ENCODE results near the gene S100PBP. TPM values are rescaled to one million over a fixed set of nuclear protein-coding genes. Genes with fewer than 3 reads are reported as not detected.

S100PBP gene
- total RNA-seq, 1 experiment from 2014 or later: 50.1 TPM

- Histone ChIP-seq H3K79me2 (ENCODE audit: insufficient read depth, low read length) (no peaks in the 10 kb centered on the region), H3K4me1 (ENCODE audit: insufficient read depth, low read length) (no peaks in the 10 kb centered on the region), H3K9me3 (ENCODE audit: control insufficient read depth, low read depth, low read length) (no peaks in the 10 kb centered on the region), H3K9ac (ENCODE audit: extremely low read depth, insufficient read length, low read length) (no peak overlapping the region), H2AK5ac (ENCODE audit: insufficient read length, low read length) (no peak overlapping the region), H3K27me3 (ENCODE audit: insufficient read depth, low read length) (peaks cover 22% of the 10 kb centered on the region; the same call in 1 of the 2 replicates), H2BK20ac (ENCODE audit: low read depth, low read length, poor library complexity, severe bottlenecking) (no peak overlapping the region), H2AFZ (ENCODE audit: low read length) (no peak overlapping the region), H2BK15ac (ENCODE audit: low read depth, low read length) (no peak overlapping the region), H2BK12ac (ENCODE audit: insufficient read length, low read depth, low read length) (no peak overlapping the region), H3K4me2 (ENCODE audit: insufficient read depth, insufficient read length, low read length) (no peak overlapping the region), H4K8ac (replicated peaks; ENCODE audit: insufficient read length, low read depth, low read length) (no peak overlapping the region), H4K5ac (ENCODE audit: insufficient read length, low read depth, low read length) (no peak overlapping the region), H3K4ac (ENCODE audit: low read depth, low read length) (no peak overlapping the region), H3T11ph (ENCODE audit: low read length) (no peak overlapping the region), H3K18ac (ENCODE audit: insufficient read length, low read depth, low read length) (no peak overlapping the region), H3K56ac (ENCODE audit: insufficient read length, low read depth, low read length) (no peak overlapping the region), H3K23me2 (ENCODE audit: insufficient read length, low read depth, low read length, poor library complexity, severe bottlenecking) (peaks cover 8% of the 10 kb centered on the region), H2BK5ac (ENCODE audit: insufficient read length, low read length) (no peak overlapping the region), H3K23ac (ENCODE audit: insufficient read length, low read depth, low read length) (no peak overlapping the region), H2BK120ac (ENCODE audit: low read depth, low read length, poor library complexity, severe bottlenecking) (no peak overlapping the region), H3K14ac (ENCODE audit: insufficient read depth, low read length) (no peak overlapping the region), H4K91ac (ENCODE audit: insufficient read length, low read depth, low read length) (no peak overlapping the region), H3K27ac (ENCODE audit: insufficient read length, low read depth, low read length) (no peak overlapping the region), H3K79me1 (ENCODE audit: insufficient read depth, low read depth, low read length, poor library complexity, severe bottlenecking) (no peaks in the 10 kb centered on the region), H4K20me1 (ENCODE audit: control insufficient read depth, insufficient read depth, insufficient read length) (no peaks in the 10 kb centered on the region)
- no CpG with 5 or more reads among the region's 3 CpGs for WGBS (ENCODE audit: extremely low coverage, insufficient read length, low lambda C conversion rate)
- Mint-ChIP-seq H3K36me3 (ENCODE audit: insufficient read depth in 1 of 3, low read depth in 3 of 3) (peaks cover 0 to 4% (median 0%) of the 10 kb centered on the region in 3 experiments; a peak in 1 of 7 replicates), H3K4me1 (peaks cover 15 to 27% of the 10 kb centered on the region in 2 experiments), H3K27ac (no peak overlapping the region), H3K4me3 (no peak overlapping the region), H3K27me3 (ENCODE audit: low read depth) (peaks cover 79% of the 10 kb centered on the region), H3K9me3 (no peaks in the 10 kb centered on the region; a peak in 1 of 5 replicates)
- TF ChIP-seq CTCF (conservative IDR thresholded peaks at IDR 0.05): no peak
- no peak for DNase-seq
Observed at GRCh38 chr1:32898958-32899357, 81.5 kb downstream of the S100PBP start.
